Heart right ventricle (tissue), 16 donors: Measurements from ENCODE around the gene SYK. TPM values are rescaled to one million over a fixed set of nuclear protein-coding genes. Genes with fewer than 3 reads are reported as not detected.

Source experiments
- ATAC-seq, 8 donors: fragments of 200-7000 bp; cut with Tn5 transposase; one replicate each; pipeline ENCODE4 v1.9.1; 2020; ENCODE audit warnings: mild to moderate bottlenecking in 8 of 8, moderate library complexity in 8 of 8, moderate number of reproducible peaks in 1 of 8
- DNase-seq, 2 donors: peaks; one replicate each; pipeline ENCODE4 v3.0.0-alpha.2; 2020
- H3K27ac ChIP-seq, 10 donors: fragments of 200-600 bp; sonication (generic) in 2 of 10; one replicate each; pipeline versions ENCODE4 v1.5.0 to v1.8.0; 2020 to 2022; ENCODE audit warnings: mild to moderate bottlenecking in 3 of 10
- H3K27me3 ChIP-seq, 7 donors: fragments of 200-600 bp; one replicate each; pipeline ENCODE4 v1.8.0; 2021 to 2022; ENCODE audit warnings: mild to moderate bottlenecking in 2 of 7
- H3K36me3 ChIP-seq, 9 donors: fragments of 200-600 bp; sonication (generic) in 1 of 9; one replicate each; pipeline versions ENCODE4 v1.5.0 to v1.8.0; 2020 to 2022; ENCODE audit warnings: mild to moderate bottlenecking in 2 of 9
- H3K4me1 ChIP-seq, 9 donors: fragments of 200-600 bp; sonication (generic) in 1 of 9; one replicate each; pipeline versions ENCODE4 v1.5.0 to v1.8.0; 2020 to 2022; ENCODE audit warnings: mild to moderate bottlenecking in 4 of 9
- H3K4me3 ChIP-seq, 10 donors: fragments of 200-600 bp; sonication (generic) in 2 of 10; one replicate each; pipeline versions ENCODE4 v1.5.0 to v1.8.0; 2020 to 2022; ENCODE audit warnings: mild to moderate bottlenecking in 7 of 10, moderate library complexity in 2 of 10
- H3K9me3 ChIP-seq, 11 donors: fragments of 200-600 bp in 10 of 11; sonication (generic) in 2 of 11; one replicate each; pipeline versions ENCODE4 v1.5.0 to v1.8.0; 2013 to 2022; ENCODE audit warnings: mild to moderate bottlenecking in 2 of 11, control low read depth in 1 of 11, moderate library complexity in 1 of 11
- CTCF ChIP-seq, 9 donors: fragments of 200-600 bp; sonication (generic) in 2 of 9; IDR thresholded peaks; one replicate each; pipeline versions ENCODE4 v1.5.0 to v1.8.0; 2021 to 2022; ENCODE audit warnings: antibody characterized with exemption in 9 of 9, mild to moderate bottlenecking in 5 of 9, moderate library complexity in 1 of 9
- WGBS, 2 donors: extraction: QIAGEN DNeasy Blood & Tissue Kit; methylation state at CpG; one replicate each; pipeline ENCODE4 v1.1.7; 2013; ENCODE audit warnings: inconsistent platforms in 1 of 2; 5-methylcytosine and 5-hydroxymethylcytosine counted together
- intact Hi-C, 10 donors: fragments of 100-400 bp; cut with DNase I; formaldehyde crosslinking; loops; one replicate each; pipeline versions ENCODE4 v1.11.1 to v1.14.2; 2022
- polyA plus RNA-seq, 2 donors: library from polyadenylated mRNA; stranded (reverse); fragments of 200-250 nt; gene quantifications; one replicate each; pipeline ENCODE4 v1.2.3, GENCODE V29; 2013
- total RNA-seq, 10 donors: library from RNA; stranded (reverse); fragmentation: NEBNext Ultra II Directional in 3 of 10; extraction: Animal tissue kit (Norgen Biotek cat#: 25700) in 3 of 10; gene quantifications; one replicate each; pipeline versions ENCODE4 v1.2.1 to v1.2.4, GENCODE V29; 2021 to 2023
- donor health status: Arrhythmogenic right ventricular cardiomyopathy.
- donor health status: ischemic (EF 13 %, LVEDD 7.1; RV severe dilation, severe dysfunction).
- donor health status: healthy with polysubstance abuse.
- donor health status: DM: no; HTN: yes; CAD: no.
- donor health status: DM: no; HTN: no; CAD: no.
- donor health status: ischemic (EF 25% LVEDD 6.9; RV normal size, moderate dysfunction).
- donor health status: ischemic (EF 25% LVEDD 5.7; RV mildly dilated, moderate dysfunction).
- donor health status: healthy.
- donor health status: DM: yes; HTN: yes; CAD: no.
- donor health status: Ischemic cardiomyopathy.
- donor health status: ischemic (EF 35%, LVEDD 5.7; RV mildly dilated, moderate dysfunction).
- donor health status: nonischemic (EF 11% LVEDD 7.7; RV severe dilation, severe dysfunction).
- donor health status: DM: yes; HTN: yes; CAD: no.
- donor health status: PGD.
- donor health status: ischemic (EF 29% LVEDD 5.4; RV normal size, mild dysfunction).
- donor health status: nonischemic (EF 23%, LVEDD 6.1; RV moderate dilation, normal function).

The SYK gene
- total and polyA plus RNA-seq, 12 donors = 0.96 to 26.1 (median 2.3) TPM

GRCh38 chr9:90830977-90831376 is 29.4 kb downstream of the SYK start:
- no peak for TF ChIP-seq CTCF (IDR thresholded peaks at IDR 0.05)
- Histone ChIP-seq H3K9me3 (peaks cover 0 to 7% (median 0%) of the 10 kb centered on the region in 11 donors), H3K4me3 (no peak overlapping the region), H3K4me1 (peaks cover 0 to 33% (median 0%) of the 10 kb centered on the region in 9 donors), H3K27ac (no peak overlapping the region), H3K36me3 (no peaks in the 10 kb centered on the region), H3K27me3 (peaks cover 0 to 25% (median 0%) of the 10 kb centered on the region in 7 donors)
- DNase-seq (no peak), ATAC-seq (no peak)
- 49 to 59% methylated on average over 3 of the region's 3 CpGs for WGBS, 2 donors
- intact Hi-C loops = no loop called here

DNA sequence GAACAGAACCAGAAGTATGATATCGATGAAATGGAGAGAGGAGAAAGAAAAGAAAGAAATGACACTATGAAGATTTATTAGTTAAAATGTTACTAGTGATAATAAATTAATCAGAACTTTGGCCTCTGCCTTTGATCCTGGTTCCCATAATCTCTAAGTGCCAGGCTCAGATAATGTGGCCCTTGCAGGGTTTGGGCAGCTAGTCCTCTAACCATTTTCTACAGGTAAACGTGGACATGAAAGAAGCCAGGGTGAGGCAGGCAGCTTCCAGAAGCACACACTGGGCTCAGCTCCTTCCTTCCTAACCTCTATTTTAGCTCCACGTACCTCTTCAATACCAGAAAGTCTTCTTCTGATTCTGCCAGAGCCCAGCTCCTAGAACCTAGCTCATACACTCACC is 30.6 kb downstream of the SYK start:
- WGBS, 2 donors = 83 to 87% methylated on average over 3 of the region's 3 CpGs
- H3K4me1 ChIP-seq = peaks cover 0 to 28% (median 0%) of the 10 kb centered on the region in 9 donors

GRCh38 chr9:90834828-90835595 is 33.4 kb downstream of the SYK start:
- intact Hi-C loops = no loop called here
- DNase-seq (no peak), ATAC-seq (no peak)
- H3K4me3 ChIP-seq = no peak overlapping the region
- H3K27me3 ChIP-seq = no peaks in the 10 kb centered on the region
- TF ChIP-seq CTCF (IDR thresholded peaks at IDR 0.05) = no peak
- H3K4me1 ChIP-seq = peaks cover 0 to 28% (median 0%) of the 10 kb centered on the region in 9 donors
- H3K9me3 ChIP-seq = peaks cover 0 to 7% (median 0%) of the 10 kb centered on the region in 11 donors
- 35 to 37% methylated on average over 8 of the region's 8 CpGs for WGBS, 2 donors
- no peaks in the 10 kb centered on the region for H3K36me3 ChIP-seq
- H3K27ac ChIP-seq = no peak overlapping the region

More for the DNA sequence above, 30.6 kb downstream of the SYK start:
- intact Hi-C loops = no loop called here
- Histone ChIP-seq H3K27ac (no peak overlapping the region), H3K36me3 (no peaks in the 10 kb centered on the region), H3K27me3 (peaks cover 0 to 12% (median 0%) of the 10 kb centered on the region in 7 donors), H3K9me3 (peaks cover 0 to 7% (median 0%) of the 10 kb centered on the region in 11 donors), H3K4me3 (no peak overlapping the region)
- DNase-seq (no peak), ATAC-seq (no peak)
- no peak for TF ChIP-seq CTCF (IDR thresholded peaks at IDR 0.05)

DNA sequence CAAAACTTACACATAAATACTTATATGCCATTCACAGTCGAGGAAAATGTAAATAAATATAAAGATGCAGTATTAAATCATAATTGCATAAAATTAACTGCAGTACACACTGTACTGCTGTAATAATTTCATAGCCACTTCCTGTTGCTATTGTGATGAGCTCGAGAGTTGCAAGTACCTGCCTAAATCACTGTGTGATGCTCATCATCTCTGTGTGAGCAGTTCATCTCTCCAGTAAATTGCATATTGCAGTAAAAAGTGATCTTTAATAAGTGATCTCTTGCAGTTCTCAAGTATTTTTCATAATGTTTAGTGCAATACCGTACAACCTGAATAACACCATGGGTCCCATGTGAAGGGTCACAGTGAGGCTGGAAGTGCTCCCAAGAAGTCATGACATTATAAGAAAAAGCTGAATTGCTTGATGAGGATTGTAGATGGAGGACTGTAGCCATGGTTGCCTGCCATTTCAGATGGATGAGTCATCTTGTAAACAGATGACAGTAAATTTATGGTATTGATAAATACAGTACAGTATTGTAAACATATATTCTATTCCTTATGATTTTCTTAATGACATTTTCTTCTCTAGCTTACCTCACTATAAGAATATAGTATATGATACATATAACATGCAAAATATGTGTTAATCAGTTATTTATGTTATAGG is 34.9 kb downstream of the SYK start:
- no peak for TF ChIP-seq CTCF (IDR thresholded peaks at IDR 0.05)
- Histone ChIP-seq H3K27me3 (no peaks in the 10 kb centered on the region), H3K4me1 (peaks cover 0 to 35% (median 0%) of the 10 kb centered on the region in 9 donors), H3K27ac (no peak overlapping the region), H3K4me3 (no peak overlapping the region), H3K36me3 (no peaks in the 10 kb centered on the region), H3K9me3 (peaks cover 0 to 7% (median 0%) of the 10 kb centered on the region in 11 donors)
- WGBS, 2 donors = 70 to 71% methylated on average over 3 of the region's 3 CpGs
- intact Hi-C loops = no loop called here
- ATAC-seq (no peak), DNase-seq (no peak)
